ENCODE measurements around the gene NRL. TPM values are rescaled to one million over a fixed set of nuclear protein-coding genes. Genes with fewer than 3 reads are reported as not detected.

Gene NRL
- total and polyA plus RNA-seq, 9 of the 15 experiments (the other 6 are each of a cell fraction or from before 2014, with no cell fraction given), result 0.07 to 2.7 (median 1.4) TPM; not detected in 1

DNA sequence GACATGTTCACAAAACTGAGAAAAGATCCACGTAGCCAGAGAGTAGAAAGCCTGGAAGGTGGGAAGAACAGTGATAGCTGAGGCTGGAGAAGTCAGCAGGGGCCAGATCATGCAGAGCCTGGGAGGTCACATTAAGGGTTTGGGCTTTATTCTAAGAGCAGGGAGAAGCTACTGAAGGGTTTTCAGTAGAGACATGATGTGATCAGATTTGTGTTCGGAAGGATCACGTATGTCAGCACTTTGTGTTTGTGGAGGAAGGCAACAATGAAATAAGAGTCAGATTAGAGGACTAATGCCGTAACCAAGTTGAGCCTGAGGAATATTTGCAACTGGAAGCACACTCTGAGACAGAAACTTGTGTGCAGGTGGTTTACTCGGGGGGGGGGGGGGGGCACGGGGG lies 24.9 kb downstream of the NRL start:
- Histone ChIP-seq H3K36me3 (ENCODE audit: control insufficient read depth, insufficient read depth, low read length) (no peaks in the 10 kb centered on the region; the same call in 2 of the 3 replicates), H3K9me3 (replicated peaks; ENCODE audit: control insufficient read depth, insufficient read depth, low read depth, low read length) (no peaks in the 10 kb centered on the region), H3K9me1 (ENCODE audit: control insufficient read depth, insufficient read depth, low read length) (no peaks in the 10 kb centered on the region), H3K4me1 (replicated peaks in 1 of 2; ENCODE audit: control insufficient read depth in 2 of 2, insufficient read depth in 2 of 2, low read length in 2 of 2) (peaks cover 12 to 18% of the 10 kb centered on the region in 2 experiments; a peak in 4 of 5 replicates), H3K4me3 (no peak overlapping the region), H3K9ac (ENCODE audit: insufficient read depth in 1 of 2, low read depth in 2 of 2, low read length in 2 of 2) (no peak overlapping the region), H3K4me2 (ENCODE audit: insufficient read depth, low read length) (no peak overlapping the region), H3K27me3 (ENCODE audit: control insufficient read depth in 2 of 2, insufficient read depth in 2 of 2, low read length in 2 of 2) (no peaks in the 10 kb centered on the region), H3K27ac (ENCODE audit: extremely low read depth, low read depth, low read length) (no peak overlapping the region), H3K79me2 (ENCODE audit: control insufficient read depth, insufficient read depth, low read length) (peaks cover 8% of the 10 kb centered on the region), H2AFZ (ENCODE audit: low read depth, low read length) (no peak overlapping the region), H4K20me1 (replicated peaks; ENCODE audit: control insufficient read depth, insufficient read depth, low read length) (no peaks in the 10 kb centered on the region)
- WGBS (ENCODE audit: insufficient coverage, low coverage, missing lambda C conversion rate), result 67% methylated on average over 4 of the region's 6 CpGs
- BruUV-seq (replicated peaks), result no TSS peak
- in situ Hi-C loops (cut with MboI), result loop anchor here (5.0 kb wide), 2 partner anchors 33 to 78 kb away; no protein-coding TSS in a partner anchor
- POLR2A ChIA-PET, result interaction anchor here (1.5 to 1.8 kb wide), 2 partner anchors 9 to 32 kb away, joined by 3 to 8 read pairs; no protein-coding TSS in a partner anchor
- FAIRE-seq (no peak), ATAC-seq (no peak), DNase-seq (ENCODE audit: extremely low read depth in 1 of 4, low spot score in 3 of 4) (no peak)
- intact Hi-C loops (cut with micrococcal nuclease), result loop anchor here (1.0 to 10.0 kb wide), 3 partner anchors 32 to 75 kb away; partner anchors contain the start of genes EMC9, PSME2 and RNF31
- CTCF ChIA-PET (ENCODE audit: low intra/inter-chr PET ratio), result interaction anchor here (1.4 to 2.4 kb wide), 2 partner anchors 32 to 207 kb away, joined by 3 to 10 read pairs; no protein-coding TSS in a partner anchor
- TF ChIP-seq NCOA1 (IDR thresholded peaks at IDR 0.05; ENCODE audit: low read depth) (no peak), SMAD2 (IDR thresholded peaks at IDR 0.05; ENCODE audit: low read depth, low read length) (no peak), MTF1 (CRISPR knock-in tag; IDR thresholded peaks at IDR 0.05; ENCODE audit: borderline replicate concordance) (no peak), KLF10 (CRISPR knock-in tag; IDR thresholded peaks at IDR 0.05) (no peak), FOSL1 (tag; conservative IDR thresholded peaks at IDR 0.05) (no peak), MYNN (IDR thresholded peaks at IDR 0.05) (no peak), MYNN (CRISPR knock-in tag; IDR thresholded peaks at IDR 0.05) (no peak), RBM17 (IDR thresholded peaks at IDR 0.05; ENCODE audit: borderline replicate concordance, low read depth, low read length) (no peak), FOXA1 (IDR thresholded peaks at IDR 0.05; ENCODE audit: borderline replicate concordance) (no peak), CAMTA2 (CRISPR knock-in tag; conservative IDR thresholded peaks at IDR 0.05) (no peak), CBFA2T3 (IDR thresholded peaks at IDR 0.05) (no peak), HEY1 (CRISPR knock-in tag; IDR thresholded peaks at IDR 0.05; ENCODE audit: borderline replicate concordance) (no peak), C11orf30 (IDR thresholded peaks at IDR 0.05; ENCODE audit: low read depth) (no peak), SMARCC2 (IDR thresholded peaks at IDR 0.05; ENCODE audit: low read depth) (no peak)
- TF ChIP-seq, protein P1, sequence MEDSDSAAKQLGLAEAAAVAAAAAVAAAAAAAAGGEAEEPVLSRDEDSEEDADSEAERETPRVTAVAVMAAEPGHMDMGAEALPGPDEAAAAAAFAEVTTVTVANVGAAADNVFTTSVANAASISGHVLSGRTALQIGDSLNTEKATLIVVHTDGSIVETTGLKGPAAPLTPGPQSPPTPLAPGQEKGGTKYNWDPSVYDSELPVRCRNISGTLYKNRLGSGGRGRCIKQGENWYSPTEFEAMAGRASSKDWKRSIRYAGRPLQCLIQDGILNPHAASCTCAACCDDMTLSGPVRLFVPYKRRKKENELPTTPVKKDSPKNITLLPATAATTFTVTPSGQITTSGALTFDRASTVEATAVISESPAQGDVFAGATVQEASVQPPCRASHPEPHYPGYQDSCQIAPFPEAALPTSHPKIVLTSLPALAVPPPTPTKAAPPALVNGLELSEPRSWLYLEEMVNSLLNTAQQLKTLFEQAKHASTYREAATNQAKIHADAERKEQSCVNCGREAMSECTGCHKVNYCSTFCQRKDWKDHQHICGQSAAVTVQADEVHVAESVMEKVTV (CRISPR knock-in tag; IDR thresholded peaks at IDR 0.05), result no peak
- TF ChIP-seq, protein P2, sequence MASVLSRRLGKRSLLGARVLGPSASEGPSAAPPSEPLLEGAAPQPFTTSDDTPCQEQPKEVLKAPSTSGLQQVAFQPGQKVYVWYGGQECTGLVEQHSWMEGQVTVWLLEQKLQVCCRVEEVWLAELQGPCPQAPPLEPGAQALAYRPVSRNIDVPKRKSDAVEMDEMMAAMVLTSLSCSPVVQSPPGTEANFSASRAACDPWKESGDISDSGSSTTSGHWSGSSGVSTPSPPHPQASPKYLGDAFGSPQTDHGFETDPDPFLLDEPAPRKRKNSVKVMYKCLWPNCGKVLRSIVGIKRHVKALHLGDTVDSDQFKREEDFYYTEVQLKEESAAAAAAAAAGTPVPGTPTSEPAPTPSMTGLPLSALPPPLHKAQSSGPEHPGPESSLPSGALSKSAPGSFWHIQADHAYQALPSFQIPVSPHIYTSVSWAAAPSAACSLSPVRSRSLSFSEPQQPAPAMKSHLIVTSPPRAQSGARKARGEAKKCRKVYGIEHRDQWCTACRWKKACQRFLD (CRISPR knock-in tag; IDR thresholded peaks at IDR 0.05), result no peak
- TF ChIP-seq, protein P3, sequence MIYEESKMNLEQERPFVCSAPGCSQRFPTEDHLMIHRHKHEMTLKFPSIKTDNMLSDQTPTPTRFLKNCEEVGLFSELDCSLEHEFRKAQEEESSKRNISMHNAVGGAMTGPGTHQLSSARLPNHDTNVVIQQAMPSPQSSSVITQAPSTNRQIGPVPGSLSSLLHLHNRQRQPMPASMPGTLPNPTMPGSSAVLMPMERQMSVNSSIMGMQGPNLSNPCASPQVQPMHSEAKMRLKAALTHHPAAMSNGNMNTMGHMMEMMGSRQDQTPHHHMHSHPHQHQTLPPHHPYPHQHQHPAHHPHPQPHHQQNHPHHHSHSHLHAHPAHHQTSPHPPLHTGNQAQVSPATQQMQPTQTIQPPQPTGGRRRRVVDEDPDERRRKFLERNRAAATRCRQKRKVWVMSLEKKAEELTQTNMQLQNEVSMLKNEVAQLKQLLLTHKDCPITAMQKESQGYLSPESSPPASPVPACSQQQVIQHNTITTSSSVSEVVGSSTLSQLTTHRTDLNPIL (CRISPR knock-in tag; IDR thresholded peaks at IDR 0.05), result no peak
